OCI-LY7 (cell line): ENCODE measurements around the gene SPSB3.

ENCODE experiments used
- EZH2phosphoT487 ChIP-seq: fragments of 200-600 bp; sonication (generic); IDR thresholded peaks from 2 replicates; pipeline ENCODE4 v1.6.1; 2018; ENCODE audit warnings: low read depth, borderline replicate concordance, mild to moderate bottlenecking, mixed run types, antibody characterized with exemption, low read length, moderate library complexity, mixed read lengths
- TF ChIP-seq, protein P1 (sequence below): fragments of 200-600 bp; sonication (generic); conservative IDR thresholded peaks from 2 replicates; pipeline ENCODE4 v1.5.1; 2014; ENCODE audit warnings: mild to moderate bottlenecking, antibody characterized with exemption, low read length, moderate library complexity, mixed read lengths

DNA sequence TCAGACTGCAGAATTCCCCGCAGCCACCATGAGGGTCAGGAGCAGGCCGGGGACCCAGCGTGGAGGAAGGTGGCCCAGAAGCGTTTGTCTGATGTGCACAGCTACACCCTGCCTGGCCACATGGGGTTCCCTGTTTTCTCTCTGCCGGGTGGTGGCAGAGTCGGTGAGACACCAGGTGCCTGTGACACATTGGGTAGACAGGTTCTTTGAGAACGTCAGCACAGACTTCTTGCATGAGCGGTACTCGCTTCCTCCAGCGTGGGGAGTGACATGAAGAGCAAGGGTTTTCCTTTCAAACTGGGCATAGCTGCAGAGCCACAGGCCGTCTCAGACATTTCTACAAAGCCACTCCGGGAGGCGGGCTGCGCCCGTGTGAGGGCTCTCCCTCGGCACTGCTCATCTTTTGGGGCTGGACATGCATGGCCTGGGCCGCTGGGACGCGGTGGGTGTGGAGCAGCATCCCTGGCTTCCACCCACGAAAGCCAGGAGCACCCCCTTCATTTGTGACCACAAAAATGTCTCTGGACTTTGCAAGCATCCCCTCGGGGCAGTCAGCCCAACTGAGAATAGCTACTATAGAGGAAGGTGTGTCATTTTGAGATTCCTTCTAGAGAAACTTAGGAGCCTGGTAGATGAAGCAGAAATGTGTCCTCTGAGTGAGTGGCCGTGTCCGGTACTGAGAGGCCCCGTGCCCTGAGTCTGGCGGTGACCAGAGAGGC, 37.0 kb downstream of the SPSB3 start:
- TF ChIP-seq, protein P1, sequence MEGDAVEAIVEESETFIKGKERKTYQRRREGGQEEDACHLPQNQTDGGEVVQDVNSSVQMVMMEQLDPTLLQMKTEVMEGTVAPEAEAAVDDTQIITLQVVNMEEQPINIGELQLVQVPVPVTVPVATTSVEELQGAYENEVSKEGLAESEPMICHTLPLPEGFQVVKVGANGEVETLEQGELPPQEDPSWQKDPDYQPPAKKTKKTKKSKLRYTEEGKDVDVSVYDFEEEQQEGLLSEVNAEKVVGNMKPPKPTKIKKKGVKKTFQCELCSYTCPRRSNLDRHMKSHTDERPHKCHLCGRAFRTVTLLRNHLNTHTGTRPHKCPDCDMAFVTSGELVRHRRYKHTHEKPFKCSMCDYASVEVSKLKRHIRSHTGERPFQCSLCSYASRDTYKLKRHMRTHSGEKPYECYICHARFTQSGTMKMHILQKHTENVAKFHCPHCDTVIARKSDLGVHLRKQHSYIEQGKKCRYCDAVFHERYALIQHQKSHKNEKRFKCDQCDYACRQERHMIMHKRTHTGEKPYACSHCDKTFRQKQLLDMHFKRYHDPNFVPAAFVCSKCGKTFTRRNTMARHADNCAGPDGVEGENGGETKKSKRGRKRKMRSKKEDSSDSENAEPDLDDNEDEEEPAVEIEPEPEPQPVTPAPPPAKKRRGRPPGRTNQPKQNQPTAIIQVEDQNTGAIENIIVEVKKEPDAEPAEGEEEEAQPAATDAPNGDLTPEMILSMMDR, result no peak
- no peak for TF ChIP-seq EZH2phosphoT487
